Hepatocyte (in vitro differentiated cells): ENCODE data around the gene TRAF3IP1. TPM values are rescaled to one million over a fixed set of nuclear protein-coding genes. Genes with fewer than 3 reads are reported as not detected.
"Not testable (repeated sequence)": the region's sequence is repeated elsewhere in the genome, so short reads cannot be mapped to it uniquely, and the experiment has no call there.

ENCODE experiments used
- DNase-seq: peaks from one replicate; pipeline ENCODE4 v3.0.0-alpha.2; 2016; ENCODE audit warnings: low spot score
- H2AFZ ChIP-seq: fragments of 200-600 bp; sonication (generic); 2 replicates; pipeline ENCODE4 v1.6.0; 2016; ENCODE audit warnings: antibody characterized with exemption, mild to moderate bottlenecking
- H3K27ac ChIP-seq: fragments of 200-600 bp; sonication (generic); 2 replicates; pipeline ENCODE4 v1.5.1; 2016; ENCODE audit warnings: mild to moderate bottlenecking
- H3K27me3 ChIP-seq: fragments of 200-600 bp; sonication (generic); 2 replicates; pipeline ENCODE4 v1.6.1; 2016
- H3K36me3 ChIP-seq: fragments of 200-600 bp; sonication (generic); replicated peaks from 2 replicates; pipeline ENCODE4 v1.5.1; 2016; ENCODE audit warnings: low read depth; ENCODE audit not compliant: insufficient read depth
- H3K4me1 ChIP-seq: fragments of 200-600 bp; sonication (generic); 2 replicates; pipeline ENCODE4 v1.5.1; 2016; ENCODE audit warnings: mild to moderate bottlenecking, moderate library complexity; ENCODE audit not compliant: insufficient read depth
- H3K4me2 ChIP-seq: fragments of 200-600 bp; sonication (generic); 2 replicates; pipeline ENCODE4 v1.6.0; 2016
- H3K4me3 ChIP-seq: fragments of 200-600 bp; sonication (generic); 2 replicates; pipeline ENCODE4 v1.5.1; 2016; ENCODE audit warnings: mild to moderate bottlenecking
- H3K79me2 ChIP-seq: fragments of 200-600 bp; sonication (generic); 2 replicates; pipeline ENCODE4 v1.6.0; 2017; ENCODE audit warnings: mild to moderate bottlenecking
- H3K9me2 ChIP-seq: fragments of 200-600 bp; sonication (generic); replicated peaks from 2 replicates; pipeline ENCODE4 v1.6.0; 2017; ENCODE audit warnings: mild to moderate bottlenecking; ENCODE audit not compliant: insufficient read depth
- H3K9me3 ChIP-seq: fragments of 200-600 bp; sonication (generic); 2 replicates; pipeline ENCODE4 v1.5.1; 2016; ENCODE audit warnings: low read depth, mild to moderate bottlenecking
- H4K20me1 ChIP-seq: fragments of 200-600 bp; sonication (generic); 2 replicates; pipeline ENCODE4 v1.6.0; 2016; ENCODE audit warnings: mild to moderate bottlenecking; ENCODE audit not compliant: insufficient read depth, poor library complexity, severe bottlenecking
- EZH2 ChIP-seq: fragments of 200-600 bp; sonication (generic); IDR thresholded peaks from 2 replicates; pipeline ENCODE4 v1.6.1; 2016; ENCODE audit warnings: antibody characterized with exemption, mild to moderate bottlenecking, borderline replicate concordance
- EZH2phosphoT487 ChIP-seq: fragments of 200-600 bp; sonication (generic); IDR thresholded peaks from one replicate; pipeline ENCODE4 v1.6.1; 2018; ENCODE audit warnings: antibody characterized with exemption, mild to moderate bottlenecking, low read depth, moderate library complexity; ENCODE audit not compliant: unreplicated experiment, severe bottlenecking
- WGBS: methylation state at CpG from one replicate; pipeline ENCODE4 v1.1.6; 2016; ENCODE audit warnings: low lambda C conversion rate; ENCODE audit errors: missing lambda C conversion rate; 5-methylcytosine and 5-hydroxymethylcytosine counted together
- polyA plus RNA-seq: library from polyadenylated mRNA; unstranded; fragments of >200 nt; fragmentation: Nextera tagmentation; extraction: Ambion mirVana; gene quantifications from 2 replicates; pipeline ENCODE4 v1.2.1, GENCODE V29; 2016
- total RNA-seq: library from RNA; depleted of rRNA; stranded (reverse); fragments of >200 nt; gene quantifications from 2 replicates; pipeline ENCODE4 v1.2.3, GENCODE V29; 2014
- TF ChIP-seq, protein P1 (sequence below): fragments of 200-600 bp; sonication (generic); IDR thresholded peaks from 2 replicates; pipeline ENCODE4 v1.5.1; 2016; ENCODE audit warnings: antibody characterized with exemption, mild to moderate bottlenecking; ENCODE audit not compliant: poor library complexity

Gene TRAF3IP1
- total and polyA plus RNA-seq, 2 experiments from 2014 or later: 9.0 to 9.1 TPM

DNA sequence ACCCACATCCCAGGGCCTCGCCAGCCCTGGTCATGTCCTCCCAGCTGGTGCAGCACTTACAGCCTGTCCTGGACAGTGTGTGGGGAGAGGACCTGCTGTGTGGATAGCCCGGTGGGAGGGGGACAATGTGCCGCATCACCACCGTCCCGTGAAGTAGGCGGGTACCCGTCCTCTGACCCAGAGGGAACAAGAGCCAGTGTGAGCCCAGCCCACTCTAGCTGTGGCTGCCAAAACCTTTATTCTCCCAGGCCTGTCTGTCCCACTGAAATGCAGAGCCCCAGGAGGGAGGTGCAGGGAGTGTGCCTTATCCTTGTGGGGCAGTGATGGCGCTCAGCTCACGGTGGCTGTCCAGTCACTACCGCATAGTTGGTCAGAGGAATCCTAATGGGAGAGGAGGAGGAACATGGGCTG lies 1.7 kb downstream of the TRAF3IP1 start:
- Histone ChIP-seq H3K79me2 (peaks cover 16% of the 10 kb centered on the region), H3K9me2 (no peaks in the 10 kb centered on the region), H3K9me3 (no peaks in the 10 kb centered on the region), H3K36me3 (no peaks in the 10 kb centered on the region), H4K20me1 (no peaks in the 10 kb centered on the region), H3K27me3 (no peaks in the 10 kb centered on the region), H2AFZ (no peak overlapping the region), H3K4me2 (peak overlapping the region; percentile 76), H3K4me1 (no peaks in the 10 kb centered on the region), H3K4me3 (no peak overlapping the region), H3K27ac (no peak overlapping the region)
- no peak for DNase-seq
- 96% methylated on average over 10 of the region's 10 CpGs for WGBS
- TF ChIP-seq, protein P1, sequence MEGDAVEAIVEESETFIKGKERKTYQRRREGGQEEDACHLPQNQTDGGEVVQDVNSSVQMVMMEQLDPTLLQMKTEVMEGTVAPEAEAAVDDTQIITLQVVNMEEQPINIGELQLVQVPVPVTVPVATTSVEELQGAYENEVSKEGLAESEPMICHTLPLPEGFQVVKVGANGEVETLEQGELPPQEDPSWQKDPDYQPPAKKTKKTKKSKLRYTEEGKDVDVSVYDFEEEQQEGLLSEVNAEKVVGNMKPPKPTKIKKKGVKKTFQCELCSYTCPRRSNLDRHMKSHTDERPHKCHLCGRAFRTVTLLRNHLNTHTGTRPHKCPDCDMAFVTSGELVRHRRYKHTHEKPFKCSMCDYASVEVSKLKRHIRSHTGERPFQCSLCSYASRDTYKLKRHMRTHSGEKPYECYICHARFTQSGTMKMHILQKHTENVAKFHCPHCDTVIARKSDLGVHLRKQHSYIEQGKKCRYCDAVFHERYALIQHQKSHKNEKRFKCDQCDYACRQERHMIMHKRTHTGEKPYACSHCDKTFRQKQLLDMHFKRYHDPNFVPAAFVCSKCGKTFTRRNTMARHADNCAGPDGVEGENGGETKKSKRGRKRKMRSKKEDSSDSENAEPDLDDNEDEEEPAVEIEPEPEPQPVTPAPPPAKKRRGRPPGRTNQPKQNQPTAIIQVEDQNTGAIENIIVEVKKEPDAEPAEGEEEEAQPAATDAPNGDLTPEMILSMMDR: no peak
- no peak for TF ChIP-seq EZH2
- TF ChIP-seq EZH2phosphoT487: no peak

DNA sequence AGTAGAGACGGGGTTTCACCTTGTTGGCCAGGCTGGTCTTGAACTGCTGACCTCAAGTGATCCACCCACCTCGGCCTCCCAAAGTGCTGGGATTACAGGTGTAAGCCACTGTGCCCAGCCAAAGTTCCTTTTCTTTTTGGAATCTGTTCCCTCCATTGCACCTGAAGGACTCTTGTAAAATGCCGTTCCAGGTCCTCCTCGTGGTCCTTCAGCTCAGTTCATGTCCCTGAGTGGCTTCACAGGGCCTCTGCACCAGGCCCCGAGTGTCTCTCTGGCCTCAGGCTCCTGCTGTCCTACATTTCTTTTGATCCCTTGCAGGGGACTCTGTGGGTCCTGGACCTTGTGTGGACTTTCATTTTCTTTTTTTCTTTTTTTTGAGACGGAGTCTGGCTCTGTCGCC lies 3.9 kb downstream of the TRAF3IP1 start:
- not testable (repeated sequence) for H3K4me2 ChIP-seq, H3K9me2 ChIP-seq, H3K27ac ChIP-seq, H3K9me3 ChIP-seq, DNase-seq, H4K20me1 ChIP-seq, H3K4me1 ChIP-seq, H3K4me3 ChIP-seq, H2AFZ ChIP-seq, H3K27me3 ChIP-seq, H3K36me3 ChIP-seq
- 97% methylated on average over 6 of the region's 7 CpGs for WGBS
- H3K79me2 ChIP-seq: peaks cover 16% of the 10 kb centered on the region

DNA sequence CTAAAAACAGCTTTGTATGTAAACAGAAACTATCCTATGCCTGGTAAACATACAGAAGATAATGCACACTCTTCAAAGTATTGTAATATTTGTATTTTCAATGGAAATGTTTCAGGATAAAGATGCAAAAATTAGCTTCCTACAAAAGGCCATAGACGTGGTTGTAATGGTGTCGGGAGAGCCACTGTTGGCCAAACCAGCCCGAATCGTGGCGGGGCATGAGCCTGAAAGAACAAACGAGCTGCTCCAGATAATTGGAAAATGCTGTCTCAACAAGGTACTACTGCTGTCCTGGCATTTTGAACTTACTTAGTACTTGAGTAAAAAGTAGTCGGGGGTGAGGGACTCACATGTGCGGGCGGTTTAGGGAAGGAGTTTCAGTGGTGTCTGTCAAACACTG lies 5.4 kb downstream of the TRAF3IP1 start:
- no peak overlapping the region for H3K27ac ChIP-seq
- no peak for DNase-seq
- no peaks in the 10 kb centered on the region for H3K9me3 ChIP-seq
- H3K27me3 ChIP-seq: no peaks in the 10 kb centered on the region
- WGBS: 85% methylated on average over 9 of the region's 9 CpGs
- H3K36me3 ChIP-seq: no peaks in the 10 kb centered on the region
- TF ChIP-seq EZH2phosphoT487: no peak
- no peak for TF ChIP-seq EZH2
- TF ChIP-seq, protein P1: no peak
- H2AFZ ChIP-seq: no peak overlapping the region
- H3K4me3 ChIP-seq: no peak overlapping the region
- peaks cover 16% of the 10 kb centered on the region for H3K79me2 ChIP-seq
- H3K4me2 ChIP-seq: no peak overlapping the region
- H3K9me2 ChIP-seq: no peaks in the 10 kb centered on the region
- H3K4me1 ChIP-seq: no peaks in the 10 kb centered on the region
- no peaks in the 10 kb centered on the region for H4K20me1 ChIP-seq

- no peak for DNase-seq
- H3K27me3 ChIP-seq: no peaks in the 10 kb centered on the region
- H3K4me3 ChIP-seq: no peak overlapping the region
- no peaks in the 10 kb centered on the region for H3K9me2 ChIP-seq
- no peaks in the 10 kb centered on the region for H3K9me3 ChIP-seq
- no peak overlapping the region for H2AFZ ChIP-seq
- peaks cover 9% of the 10 kb centered on the region for H3K79me2 ChIP-seq
- 97% methylated on average over 12 of the region's 12 CpGs for WGBS
- H4K20me1 ChIP-seq: no peaks in the 10 kb centered on the region
- H3K36me3 ChIP-seq: no peaks in the 10 kb centered on the region
- TF ChIP-seq EZH2phosphoT487 (no peak), EZH2 (no peak)
- TF ChIP-seq, protein P1: no peak
- no peak overlapping the region for H3K27ac ChIP-seq
- H3K4me1 ChIP-seq: no peaks in the 10 kb centered on the region
- no peak overlapping the region for H3K4me2 ChIP-seq
Measured at GRCh38 chr2:238326801-238327365, 6.6 kb downstream of the TRAF3IP1 start.
